ENCODE results near the gene TCHHL1. TPM values are rescaled to one million over a fixed set of nuclear protein-coding genes. Genes with fewer than 3 reads are reported as not detected.
A peak's percentile ranks its signal among the peaks of the same experiment; 100 is the strongest.

Gene TCHHL1
- total and polyA plus RNA-seq, 2 of the 13 experiments (the other 11 are each of a cell fraction or from before 2014, with no cell fraction given) = not detected

- 2% methylated on average over 8 of the region's 8 CpGs for WGBS (ENCODE audit: low lambda C conversion rate)
- Histone ChIP-seq H3K27ac (ENCODE audit: extremely low read length, insufficient read depth, low read length) (no peak overlapping the region), H3K4me3 (replicated peaks in 1 of 3; ENCODE audit: insufficient read depth in 1 of 3, low read depth in 2 of 3, low read length in 3 of 3) (peak overlapping the region; percentile 38 to 59 (median 53)), H3K4me2 (ENCODE audit: low read depth, low read length) (peak overlapping the region; percentile 82), H3K9ac (ENCODE audit: insufficient read depth, low read depth, low read length) (no peak overlapping the region; the same call in 1 of the 2 replicates), H2AFZ (ENCODE audit: low read length) (peak overlapping the region; percentile 74), H3K27me3 (ENCODE audit: control insufficient read depth in 1 of 2, insufficient read depth in 2 of 2, low read length in 2 of 2) (peaks cover 0 to 24% of the 10 kb centered on the region in 2 experiments; a peak in 1 of 5 replicates), H4K20me1 (ENCODE audit: insufficient read depth, low read length) (no peaks in the 10 kb centered on the region), H3K9me3 (ENCODE audit: low read length) (no peaks in the 10 kb centered on the region), H3K79me2 (ENCODE audit: insufficient read depth, low read length) (no peaks in the 10 kb centered on the region), H3K4me1 (ENCODE audit: insufficient read depth, low read length) (peaks cover 35% of the 10 kb centered on the region), H3K36me3 (replicated peaks in 1 of 2; ENCODE audit: control insufficient read depth in 1 of 2, insufficient read depth in 2 of 2, low read length in 2 of 2) (0 out of 5 replicates have a peak, but pooled peaks cover 0 to 2% of the 10 kb centered on the region in 2 experiments)
- DNase-seq (ENCODE audit: low spot score) (peak; percentile 61), FAIRE-seq (peak; percentile 54), ATAC-seq (peak; percentile 72)
- intact Hi-C loops (cut with micrococcal nuclease; ENCODE audit: unreplicated experiment) (no loop called here), in situ Hi-C loops (cut with HindIII; ENCODE audit: extremely low pct_ligation_motif_present, low pct_unique_long_range_greater_than_20kb) (no loop called here)
- no TSS peak for BruUV-seq (replicated peaks)
- POLR2A ChIA-PET = interaction anchor here (0.8 to 3.8 kb wide), 4 partner anchors 13 to 126 kb away, joined by 3 to 30 read pairs (median 5); partner anchors contain the start of genes S100A10 and THEM4
- CTCF ChIA-PET (ENCODE audit: low intra/inter-chr PET ratio, low total read pairs) = interaction anchor here (1.1 to 1.7 kb wide), 2 partner anchors 67 to 101 kb away, joined by 4 to 7 read pairs; no protein-coding TSS in a partner anchor
- no peak for TF ChIP-seq EHMT2 (IDR thresholded peaks at IDR 0.05; ENCODE audit: borderline replicate concordance, low read depth, low read length)
- TF ChIP-seq ZNF746 (CRISPR knock-in tag; IDR thresholded peaks at IDR 0.05) = no peak
- no peak for TF ChIP-seq POLR2AphosphoS5 (IDR thresholded peaks at IDR 0.05; ENCODE audit: low read depth, low read length)
- TF ChIP-seq SIX4 (CRISPR knock-in tag; IDR thresholded peaks at IDR 0.05) = peak; percentile 96
- TF ChIP-seq CTCF (CRISPR knock-in tag; IDR thresholded peaks at IDR 0.05) = peak; percentile 53
- TF ChIP-seq NAIF1 (CRISPR knock-in tag; IDR thresholded peaks at IDR 0.05; ENCODE audit: borderline replicate concordance) = 0 out of 2 replicates have a peak, but pooled peaks have one; percentile 3
- no peak for TF ChIP-seq NFKBIZ (CRISPR knock-in tag; IDR thresholded peaks at IDR 0.05)
- no peak for TF ChIP-seq ZNF562 (CRISPR knock-in tag; IDR thresholded peaks at IDR 0.05; ENCODE audit: borderline replicate concordance)
- TF ChIP-seq ASH2L (IDR thresholded peaks at IDR 0.05; ENCODE audit: insufficient read length, low read depth, low read length) = peak; percentile 26
- no peak for TF ChIP-seq MZF1 (CRISPR knock-in tag; IDR thresholded peaks at IDR 0.05; ENCODE audit: borderline replicate concordance)
- TF ChIP-seq SOX13 (IDR thresholded peaks at IDR 0.05) = no peak
- TF ChIP-seq SOX13 (CRISPR knock-in tag; conservative IDR thresholded peaks at IDR 0.05 in 1 of 2, IDR thresholded peaks at IDR 0.05 in 1 of 2) = peak in 1 of 2 experiments; percentile 50; a peak in 2 of 4 replicates
- peak; percentile 20; the same call in 1 of the 2 replicates for TF ChIP-seq HDAC2 (CRISPR knock-in tag; IDR thresholded peaks at IDR 0.05)
- peak; percentile 4; the same call in 1 of the 2 replicates for TF ChIP-seq ZGPAT (CRISPR knock-in tag; IDR thresholded peaks at IDR 0.05)
- TF ChIP-seq PAXIP1 (CRISPR knock-in tag; conservative IDR thresholded peaks at IDR 0.05) = 0 out of 2 replicates have a peak, but pooled peaks have one; percentile 28
Measured at GRCh38 chr1:152034654-152035538, 54.0 kb downstream of the TCHHL1 start.

Data from HepG2 (cell line).